Small intestine (tissue), 7 donors: Measurements from ENCODE around the gene TLCD1. TPM values are rescaled to one million over a fixed set of nuclear protein-coding genes. Genes with fewer than 3 reads are reported as not detected.

Source experiments
- DNase-seq, 2 donors: peaks; one replicate each; pipeline versions ENCODE4 v3.0.0 to v3.0.0-alpha.2; 2013
- FAIRE-seq: peaks from 2 replicates; lab custom pipeline; 2012; peaks lifted over from hg19 to GRCh38; lab: Jason Lieb, UNC
- H3K27ac ChIP-seq, 3 donors: one replicate each; pipeline ENCODE4 v1.5.1; 2013; ENCODE audit warnings: low read length in 2 of 3, mild to moderate bottlenecking in 2 of 3, control low read depth in 1 of 3, inconsistent platforms in 1 of 3, low read depth in 1 of 3, moderate library complexity in 1 of 3
- H3K27me3 ChIP-seq, 3 donors: one replicate each; pipeline ENCODE4 v1.6.1; 2013; ENCODE audit warnings: low read length in 3 of 3, inconsistent platforms in 1 of 3; ENCODE audit not compliant: control insufficient read depth in 3 of 3, insufficient read depth in 3 of 3
- H3K36me3 ChIP-seq, 3 donors: one replicate each; pipeline ENCODE4 v1.6.1; 2013; ENCODE audit warnings: low read length in 3 of 3, inconsistent platforms in 1 of 3, low read depth in 1 of 3, mild to moderate bottlenecking in 1 of 3, moderate library complexity in 1 of 3; ENCODE audit not compliant: control insufficient read depth in 3 of 3, insufficient read depth in 2 of 3
- H3K4me1 ChIP-seq, 3 donors: one replicate each; pipeline ENCODE4 v1.6.1; 2013; ENCODE audit warnings: low read length in 2 of 3, inconsistent platforms in 1 of 3, low read depth in 1 of 3, mild to moderate bottlenecking in 1 of 3, moderate library complexity in 1 of 3; ENCODE audit not compliant: control insufficient read depth in 3 of 3, insufficient read depth in 2 of 3
- H3K4me3 ChIP-seq, 3 donors: one replicate each; pipeline ENCODE4 v1.5.1; 2013; ENCODE audit warnings: low read length in 3 of 3, control low read depth in 1 of 3, inconsistent platforms in 1 of 3, low read depth in 1 of 3, mild to moderate bottlenecking in 1 of 3, moderate library complexity in 1 of 3
- H3K9me3 ChIP-seq, 2 donors: one replicate each; pipeline ENCODE4 v1.6.1; 2013; ENCODE audit warnings: low read depth in 1 of 2, low read length in 1 of 2; ENCODE audit not compliant: control insufficient read depth in 2 of 2, insufficient read depth in 1 of 2
- WGBS, 3 donors: extraction: QIAGEN DNeasy Blood & Tissue Kit; methylation state at CpG; one replicate each; pipeline ENCODE4 v1.1.7; 2013; 5-methylcytosine and 5-hydroxymethylcytosine counted together
- polyA plus RNA-seq, 4 donors: library from polyadenylated mRNA; stranded (reverse) in 3 of 4; unstranded in 1 of 4; fragments of 200-250 nt in 3 of 4; fragments of 120-200 nt in 1 of 4; gene quantifications; one replicate each; pipeline versions ENCODE4 v1.2.1 to v1.2.3, GENCODE V29; 2013
- donor health status: healthy with polysubstance abuse.
- donor health status: control.
- donor health status: control.
- donor health status: Bipolar disorder and iron deficiency.
- donor health status: healthy.

The TLCD1 gene
- polyA plus RNA-seq, 4 donors = 10.7 to 21.3 (median 11.6) TPM

- H3K27ac ChIP-seq = no peak overlapping the region
- DNase-seq (no peak), FAIRE-seq (no peak)
- no peak overlapping the region for H3K4me3 ChIP-seq
- WGBS, 3 donors = 90 to 94% (median 90%) methylated on average over 11 of the region's 11 CpGs
- H3K27me3 ChIP-seq = no peaks in the 10 kb centered on the region
- no peaks in the 10 kb centered on the region for H3K9me3 ChIP-seq
- H3K4me1 ChIP-seq = no peaks in the 10 kb centered on the region
- H3K36me3 ChIP-seq = peaks cover 53 to 95% (median 55%) of the 10 kb centered on the region in 3 donors
These were observed 43.4 kb downstream of the TLCD1 start for GRCh38 chr17:28682655-28683054.

GRCh38 chr17:28675980-28676379 lies 50.1 kb downstream of the TLCD1 start:
- H3K27me3 ChIP-seq = no peaks in the 10 kb centered on the region
- H3K4me3 ChIP-seq = no peak overlapping the region
- FAIRE-seq (no peak), DNase-seq (peak; percentile 44 to 63)
- 74 to 81% (median 78%) methylated on average over 7 of the region's 7 CpGs for WGBS, 3 donors
- H3K36me3 ChIP-seq = peaks cover 36 to 79% (median 51%) of the 10 kb centered on the region in 3 donors
- H3K9me3 ChIP-seq = no peaks in the 10 kb centered on the region
- no peak overlapping the region for H3K27ac ChIP-seq
- no peaks in the 10 kb centered on the region for H3K4me1 ChIP-seq

GRCh38 chr17:28675490-28675889 lies 50.5 kb downstream of the TLCD1 start:
- no peak for FAIRE-seq
- H3K36me3 ChIP-seq = peaks cover 36 to 77% (median 46%) of the 10 kb centered on the region in 3 donors

More at GRCh38 chr17:28675490-28675889, 50.5 kb downstream of the TLCD1 start:
- Histone ChIP-seq H3K4me3 (no peak overlapping the region), H3K9me3 (no peaks in the 10 kb centered on the region), H3K27ac (no peak overlapping the region), H3K27me3 (no peaks in the 10 kb centered on the region), H3K4me1 (no peaks in the 10 kb centered on the region)
- WGBS, 3 donors = 77 to 95% (median 88%) methylated on average over 3 of the region's 3 CpGs
- no peak for DNase-seq

Other genes starting within 250 kb of the TLCD1 start
- under 1 TPM in 1 of 4 donors, not detected in 3; 0.16 TPM for gene FOXN1, start 219.9 kb downstream of the TLCD1 start, polyA plus RNA-seq
- gene UNC119, start 173.6 kb downstream of the TLCD1 start, polyA plus RNA-seq = 10 to 100 TPM; 14.6 to 57.0 (median 29.9) TPM
- gene PIGS, start 154.7 kb downstream of the TLCD1 start, polyA plus RNA-seq = 100 to 1,000 TPM in 1 of 4 donors, 10 to 100 TPM in 3; 24.8 to 131 (median 39.8) TPM
- 10 to 100 TPM; 27.6 to 85.0 (median 42.9) TPM for gene ALDOC, start 149.3 kb downstream of the TLCD1 start, polyA plus RNA-seq
- gene SPAG5, start 127.2 kb downstream of the TLCD1 start, polyA plus RNA-seq = 10 to 100 TPM; 20.3 to 39.3 (median 35.4) TPM
- 10 to 100 TPM in 1 of 4 donors, 1 to 10 TPM in 1, under 1 TPM in 2; 0.22 to 13.0 (median 1.9) TPM for gene RSKR, start 112.0 kb downstream of the TLCD1 start, polyA plus RNA-seq
- gene BLTP2, start 81.1 kb downstream of the TLCD1 start, polyA plus RNA-seq = 10 to 100 TPM; 15.7 to 58.5 (median 30.5) TPM
- 10 to 100 TPM; 45.4 to 61.8 (median 49.6) TPM for gene SDF2, start 64.3 kb downstream of the TLCD1 start, polyA plus RNA-seq
- 10 to 100 TPM; 26.4 to 69.7 (median 29.0) TPM for gene SUPT6H, start 64.0 kb downstream of the TLCD1 start, polyA plus RNA-seq
- 1 to 10 TPM; 2.3 to 5.4 (median 4.4) TPM for gene PROCA1, start 14.3 kb downstream of the TLCD1 start, polyA plus RNA-seq
- 10 to 100 TPM in 3 of 4 donors, 1 to 10 TPM in 1; 4.2 to 76.4 (median 32.2) TPM for gene RAB34, start 8.4 kb downstream of the TLCD1 start, polyA plus RNA-seq
- gene RPL23A, start 6.2 kb downstream of the TLCD1 start, polyA plus RNA-seq = 1,000 to 10,000 TPM in 3 of 4 donors, 100 to 1,000 TPM in 1; 783 to 1,912 (median 1,526) TPM
- 1 to 10 TPM; 3.5 to 5.7 (median 3.6) TPM for gene NEK8, start 2.6 kb upstream of the TLCD1 start, polyA plus RNA-seq
- 100 to 1,000 TPM in 2 of 4 donors, 10 to 100 TPM in 2; 58.8 to 203 (median 128) TPM for gene TRAF4, start 17.8 kb upstream of the TLCD1 start, polyA plus RNA-seq
- gene FAM222B, start 116.6 kb upstream of the TLCD1 start, polyA plus RNA-seq = 10 to 100 TPM in 3 of 4 donors, 1 to 10 TPM in 1; 9.7 to 28.1 (median 13.4) TPM
- gene ERAL1, start 128.8 kb upstream of the TLCD1 start, polyA plus RNA-seq = 10 to 100 TPM; 38.5 to 48.9 (median 46.7) TPM
- 10 to 100 TPM; 19.9 to 73.8 (median 36.8) TPM for gene FLOT2, start 171.5 kb upstream of the TLCD1 start, polyA plus RNA-seq
- gene DHRS13, start 176.8 kb upstream of the TLCD1 start, polyA plus RNA-seq = 10 to 100 TPM in 2 of 4 donors, 1 to 10 TPM in 2; 7.3 to 11.3 (median 8.8) TPM
- gene PHF12, start 225.3 kb upstream of the TLCD1 start, polyA plus RNA-seq = 10 to 100 TPM in 3 of 4 donors, 1 to 10 TPM in 1; 6.5 to 26.1 (median 15.1) TPM